ENCODE data around the gene CRB3.
A peak's percentile ranks its signal among the peaks of the same experiment; 100 is the strongest.
"Not testable (repeated sequence)": the region's sequence is repeated elsewhere in the genome, so short reads cannot be mapped to it uniquely, and the experiment has no call there.

Gene CRB3

GRCh38 chr19:6494438-6495036, 30.5 kb downstream of the CRB3 start:
- DNase-seq (ENCODE audit: low spot score), result no peak

- no peak for DNase-seq (ENCODE audit: low spot score)
These were observed 31.9 kb downstream of the CRB3 start for GRCh38 chr19:6495947-6496346.

- no peak for DNase-seq (ENCODE audit: low spot score)
These were observed 34.4 kb downstream of the CRB3 start for GRCh38 chr19:6498294-6499036.

GRCh38 chr19:6499052-6499790, 35.1 kb downstream of the CRB3 start:
- no peak for DNase-seq (ENCODE audit: low spot score)

- DNase-seq (ENCODE audit: low spot score), result no peak
These were observed 37.0 kb downstream of the CRB3 start for GRCh38 chr19:6500837-6501739.

GRCh38 chr19:6501740-6502648, 37.9 kb downstream of the CRB3 start, which contains the start of gene TUBB4A:
TSS of gene TUBB4A (minus strand) at chr19:6502309. CDS start at chr19:6502212, 97 bp downstream.
- DNase-seq (ENCODE audit: low spot score), result no peak

- no peak for DNase-seq (ENCODE audit: low spot score)
These were observed 39.5 kb downstream of the CRB3 start for GRCh38 chr19:6503407-6504201.

- DNase-seq (ENCODE audit: low spot score), result not testable (repeated sequence)
These were observed 44.1 kb downstream of the CRB3 start for GRCh38 chr19:6508028-6508771.

GRCh38 chr19:6509118-6509971, 45.3 kb downstream of the CRB3 start:
- no peak for DNase-seq (ENCODE audit: low spot score)

GRCh38 chr19:6510618-6511017, 46.5 kb downstream of the CRB3 start:
- no peak for DNase-seq (ENCODE audit: low spot score)

GRCh38 chr19:6514089-6514488, 50.0 kb downstream of the CRB3 start:
- no peak for DNase-seq (ENCODE audit: low spot score)

GRCh38 chr19:6514926-6515544, 51.0 kb downstream of the CRB3 start:
- DNase-seq (ENCODE audit: low spot score), result no peak

- DNase-seq (ENCODE audit: low spot score), result peak; percentile 86
These were observed 52.1 kb downstream of the CRB3 start for GRCh38 chr19:6516018-6516658.

Data from hepatic stellate cell (primary cell).